Fibroblast of gingiva (primary cell): ENCODE results near the gene MYLK2.
"Not testable (repeated sequence)": the region's sequence is repeated elsewhere in the genome, so short reads cannot be mapped to it uniquely, and the experiment has no call there.

ENCODE experiments used
- DNase-seq: peaks from one replicate; pipeline ENCODE4 v3.0.0-alpha.2; 2011; ENCODE audit warnings: low read depth

The MYLK2 gene

GRCh38 chr20:31815408-31816188 lies 3.6 kb upstream of the MYLK2 start:
- peak; percentile 46 for DNase-seq

GRCh38 chr20:31816221-31816620 lies 2.9 kb upstream of the MYLK2 start:
- DNase-seq, result no peak

- DNase-seq, result no peak
These were observed 1.7 kb upstream of the MYLK2 start for GRCh38 chr20:31817461-31817860.

- no peak for DNase-seq
These were observed 714 bp upstream of the MYLK2 start for GRCh38 chr20:31818376-31818908.

GRCh38 chr20:31820228-31820627 lies 1.1 kb downstream of the MYLK2 start:
- no peak for DNase-seq

GRCh38 chr20:31821427-31821826 lies 2.3 kb downstream of the MYLK2 start:
- DNase-seq, result no peak

GRCh38 chr20:31822421-31823330 lies 3.5 kb downstream of the MYLK2 start:
- peak; percentile 32 for DNase-seq

- no peak for DNase-seq
These were observed 4.4 kb downstream of the MYLK2 start for GRCh38 chr20:31823360-31824124.

GRCh38 chr20:31824125-31824485 lies 4.9 kb downstream of the MYLK2 start:
- no peak for DNase-seq

- no peak for DNase-seq
These were observed 5.6 kb downstream of the MYLK2 start for GRCh38 chr20:31824554-31825313.

- no peak for DNase-seq
These were observed 6.9 kb downstream of the MYLK2 start for GRCh38 chr20:31826074-31826473.

- DNase-seq, result no peak
These were observed 7.9 kb downstream of the MYLK2 start for GRCh38 chr20:31827059-31827458.

- DNase-seq, result not testable (repeated sequence)
These were observed 8.9 kb downstream of the MYLK2 start for GRCh38 chr20:31828016-31828415.

- DNase-seq, result no peak
These were observed 10.6 kb downstream of the MYLK2 start for GRCh38 chr20:31829731-31830130.

GRCh38 chr20:31830406-31830981 lies 11.3 kb downstream of the MYLK2 start:
- no peak for DNase-seq

GRCh38 chr20:31831211-31831610 lies 12.1 kb downstream of the MYLK2 start:
- DNase-seq, result no peak

GRCh38 chr20:31831771-31832306 lies 12.7 kb downstream of the MYLK2 start:
- no peak for DNase-seq

- DNase-seq, result no peak
These were observed 14.2 kb downstream of the MYLK2 start for GRCh38 chr20:31833130-31833930.

- DNase-seq, result no peak
These were observed 14.9 kb downstream of the MYLK2 start for GRCh38 chr20:31833931-31834521.
